Stimulated activated CD4-positive, alpha-beta T cell treated with anti-CD3 and anti-CD28 coated beads, Interleukin-15, amount 100 ng/mL, for 1 hour (primary cell): ENCODE data around the gene ITPR2.

Experiments
- DNase-seq, 2 donors: peaks; one replicate each; pipeline ENCODE4 v3.0.0-alpha.2; 2020; ENCODE audit warnings: low read depth in 1 of 2, low spot score in 1 of 2

The ITPR2 gene

GRCh38 chr12:26599096-26599695, 233.8 kb downstream of the ITPR2 start:
- no peak for DNase-seq

- DNase-seq = no peak
These were observed 237.2 kb downstream of the ITPR2 start for GRCh38 chr12:26595806-26596205.

- no peak for DNase-seq
These were observed 252.4 kb downstream of the ITPR2 start for GRCh38 chr12:26580619-26581018.

DNA sequence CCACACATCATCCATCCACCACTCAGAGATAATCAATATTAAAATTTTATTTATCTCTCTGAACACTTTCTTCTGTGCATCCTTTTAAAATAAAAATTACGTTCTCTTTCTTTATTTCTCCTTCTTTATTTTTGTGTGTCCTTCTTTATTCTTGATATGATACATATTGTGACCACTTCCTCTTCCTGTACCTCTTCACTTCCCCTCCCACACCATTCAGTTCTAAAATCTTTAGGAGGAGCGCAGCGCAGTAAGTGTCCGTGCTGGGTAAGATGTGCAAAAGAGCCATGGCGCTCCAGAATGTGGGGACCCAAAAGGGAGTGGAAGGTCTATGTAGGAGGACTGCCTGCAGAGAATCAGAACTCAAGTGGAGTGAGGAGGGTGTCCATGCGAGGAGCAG, 256.7 kb downstream of the ITPR2 start:
- no peak for DNase-seq

- no peak for DNase-seq
These were observed 259.6 kb downstream of the ITPR2 start for GRCh38 chr12:26573225-26573909.

DNA sequence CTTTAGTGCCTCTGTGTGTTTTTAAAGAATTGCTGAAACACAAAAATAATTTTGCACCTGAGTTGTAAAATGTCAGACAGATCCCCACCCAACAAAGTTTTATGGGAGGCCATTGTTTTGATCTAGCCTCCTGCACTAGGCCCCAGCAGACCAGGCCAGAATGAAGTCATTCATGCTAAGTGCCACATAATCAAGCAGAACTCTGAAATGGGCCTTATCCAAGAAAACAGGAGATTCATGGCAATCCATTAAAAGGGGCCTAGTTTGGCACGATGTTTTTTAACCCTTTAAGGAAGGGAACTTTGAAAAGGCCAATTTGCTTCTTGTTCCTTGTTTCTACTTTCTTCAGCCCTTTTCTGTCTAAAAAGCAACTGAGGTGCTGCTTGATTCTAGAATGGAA, 260.9 kb downstream of the ITPR2 start:
- DNase-seq = no peak

- DNase-seq = no peak
These were observed 261.4 kb downstream of the ITPR2 start for GRCh38 chr12:26571560-26571959.

DNA sequence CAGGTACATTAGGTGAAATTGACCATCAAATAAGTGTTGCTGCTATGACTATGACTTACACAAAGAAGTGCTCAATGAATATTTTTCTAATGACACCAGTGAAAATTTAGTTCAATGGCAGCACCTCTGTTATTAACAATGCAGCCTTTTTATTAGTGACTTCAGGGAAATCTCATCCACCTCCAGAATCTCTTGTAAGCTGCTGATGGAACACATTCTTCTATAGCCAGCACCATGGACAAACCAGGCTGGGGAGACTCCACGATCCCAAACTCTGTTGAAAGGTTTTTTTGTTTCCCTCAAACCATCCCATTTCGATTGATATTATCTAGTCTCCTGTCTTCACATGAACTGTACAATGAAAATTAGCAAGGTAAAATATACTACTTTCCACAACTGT, 265.9 kb downstream of the ITPR2 start:
- DNase-seq = no peak

- DNase-seq = no peak
These were observed 266.3 kb downstream of the ITPR2 start for GRCh38 chr12:26566675-26567074.

DNA sequence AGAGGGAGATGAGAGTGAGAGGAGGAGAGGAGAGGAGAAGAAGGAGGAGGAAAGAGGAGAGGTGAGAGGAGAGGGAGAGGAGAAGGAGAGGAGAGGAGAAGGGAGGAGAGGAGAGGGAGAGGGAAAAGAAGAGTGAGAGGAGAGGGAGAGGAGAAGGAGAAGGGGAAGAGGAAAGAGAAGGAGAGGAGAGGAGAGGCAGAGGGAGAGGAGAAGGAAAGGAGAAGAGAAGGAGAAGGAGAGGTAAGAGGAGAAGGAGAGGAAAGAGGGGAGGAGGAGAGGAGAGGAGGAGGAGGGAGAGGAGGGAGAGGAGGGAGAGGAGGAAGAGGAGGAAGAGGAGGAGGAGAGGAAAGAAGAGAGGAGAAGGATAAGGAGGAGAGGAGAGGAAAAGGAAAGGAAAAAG, 266.8 kb downstream of the ITPR2 start:
- no peak for DNase-seq

DNA sequence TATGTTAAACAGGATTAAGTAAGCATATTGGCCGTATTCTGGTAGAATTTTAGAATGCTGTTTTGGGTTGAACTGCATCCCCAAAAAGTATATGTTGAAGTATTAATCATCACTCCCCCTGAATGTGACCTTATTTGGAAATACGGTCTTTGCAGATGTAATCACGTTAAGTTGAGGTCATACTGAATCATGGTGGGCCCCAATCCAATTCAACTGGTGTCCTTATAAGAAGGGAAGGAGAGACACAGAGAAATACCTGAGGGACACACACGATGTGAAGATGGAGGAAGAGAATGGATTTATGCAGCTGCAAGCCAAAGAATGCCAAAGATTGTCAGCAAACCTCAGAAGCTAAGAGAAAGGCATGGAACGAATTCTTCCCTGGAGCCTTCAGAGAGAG, 268.6 kb downstream of the ITPR2 start:
- DNase-seq = no peak

- no peak for DNase-seq
These were observed 269.4 kb downstream of the ITPR2 start for GRCh38 chr12:26563552-26563951.

- DNase-seq = no peak
These were observed 275.7 kb downstream of the ITPR2 start for GRCh38 chr12:26557326-26557725.

DNA sequence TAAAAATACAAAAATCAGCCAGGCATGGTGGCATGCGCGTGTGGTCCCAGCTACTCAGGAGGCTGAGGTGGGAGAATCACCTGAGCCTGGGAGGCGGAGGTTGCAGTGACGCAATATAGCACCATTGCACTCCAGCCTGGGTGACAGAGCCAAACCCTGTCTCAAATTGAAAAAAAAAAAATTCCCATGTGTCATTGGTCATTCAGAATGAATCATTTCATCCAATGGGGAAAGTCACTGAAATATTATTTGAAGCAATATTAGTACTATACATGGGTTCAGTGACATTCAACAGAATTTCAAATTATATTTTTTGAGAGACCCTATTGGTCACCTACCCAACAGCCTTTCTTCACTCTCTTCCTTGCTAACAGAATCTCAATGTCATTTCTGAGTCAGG, 276.1 kb downstream of the ITPR2 start:
- DNase-seq = no peak

- no peak for DNase-seq
These were observed 277.9 kb downstream of the ITPR2 start for GRCh38 chr12:26555139-26555538.

GRCh38 chr12:26554332-26554731, 278.7 kb downstream of the ITPR2 start:
- DNase-seq = no peak

DNA sequence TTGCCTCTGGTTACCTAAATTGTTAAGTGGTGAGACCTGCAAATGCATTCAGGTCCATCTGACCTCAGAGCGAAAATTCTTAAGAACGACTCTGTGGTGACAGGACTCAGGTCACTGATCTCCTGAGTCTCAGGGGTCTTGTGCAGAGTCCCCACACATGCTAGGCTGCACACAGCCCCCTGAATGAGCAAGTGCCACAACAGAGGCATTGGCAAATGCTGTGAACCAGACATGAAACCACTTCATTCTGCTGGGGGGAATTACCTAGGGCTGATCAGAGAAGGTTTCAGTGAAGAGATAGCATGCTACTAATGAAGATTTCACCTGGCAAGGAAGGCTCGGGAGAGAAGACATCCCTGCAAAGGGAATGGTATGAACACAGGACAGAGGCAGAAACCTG, 281.6 kb downstream of the ITPR2 start:
- DNase-seq = no peak

DNA sequence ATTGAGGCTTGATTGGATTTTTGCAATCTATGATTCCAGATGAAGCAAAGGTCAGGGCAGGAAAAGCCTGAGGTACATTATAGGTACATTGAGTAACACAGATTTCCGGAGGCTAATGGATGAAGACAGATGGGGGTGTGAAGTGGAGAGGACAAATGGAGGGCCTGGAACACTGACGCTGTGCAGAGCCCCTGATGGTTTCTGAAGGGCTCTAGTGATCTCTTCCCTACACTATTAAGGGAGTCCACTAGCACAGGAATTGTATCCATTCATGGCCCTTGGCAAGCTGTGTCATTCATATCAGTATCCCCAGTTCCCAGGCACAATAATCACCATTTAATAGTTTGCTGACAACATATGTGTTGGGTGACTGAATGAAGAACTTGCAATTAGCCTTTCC, 284.8 kb downstream of the ITPR2 start:
- no peak for DNase-seq

DNA sequence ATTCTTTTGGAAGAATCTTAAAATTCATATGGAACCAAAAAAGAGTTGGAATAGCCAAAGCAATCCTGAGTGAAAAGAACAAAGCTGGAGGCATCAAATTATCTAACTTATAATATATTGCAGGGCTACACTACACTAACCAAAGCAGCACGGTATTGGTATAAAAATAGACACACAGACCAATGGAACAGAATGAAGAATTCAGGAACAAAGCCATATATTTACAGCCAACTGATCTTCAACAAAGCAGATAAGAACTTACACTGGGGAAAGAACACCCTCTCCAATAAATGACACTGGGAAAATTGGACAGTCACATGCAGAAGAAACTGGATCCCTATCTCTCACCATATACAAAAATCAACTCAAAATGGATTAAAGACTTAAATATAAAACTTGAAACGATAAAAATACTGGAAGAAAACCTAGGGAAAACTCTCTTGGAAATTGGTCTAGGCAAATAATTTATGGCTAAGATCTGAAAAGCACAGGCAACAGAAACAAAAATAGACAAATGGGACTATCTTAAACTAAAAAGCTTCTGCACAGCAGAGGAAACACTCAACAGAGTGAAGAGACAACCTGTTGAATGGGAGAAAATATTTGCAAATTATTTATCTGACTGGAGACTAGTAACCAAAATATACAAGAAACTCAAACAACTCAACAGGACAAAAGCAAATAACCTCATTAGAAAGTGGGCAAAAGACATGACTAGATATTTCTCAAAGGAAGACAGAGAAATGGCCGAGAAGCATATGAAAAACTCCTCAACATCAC, 286.3 kb downstream of the ITPR2 start:
- no peak for DNase-seq

GRCh38 chr12:26539131-26539530, 293.9 kb downstream of the ITPR2 start:
- DNase-seq = no peak

- no peak for DNase-seq
These were observed 295.3 kb downstream of the ITPR2 start for GRCh38 chr12:26537651-26538050.

GRCh38 chr12:26537126-26537525, 295.9 kb downstream of the ITPR2 start:
- no peak for DNase-seq
